Fibroblast of lung (primary cell): Measurements from ENCODE around the gene HRK.

ENCODE experiments used
- EZH2 ChIP-seq: IDR thresholded peaks from 2 replicates; pipeline ENCODE4 v1.5.1; 2012; ENCODE audit warnings: low read length, control low read depth, mild to moderate bottlenecking; ENCODE audit errors: missing control alignments
- TF ChIP-seq, protein P1 (sequence below), 2 donors: IDR thresholded peaks in 1 of 2; conservative IDR thresholded peaks in 1 of 2; 1 replicate in 1 of 2; 2 replicates in 1 of 2; pipeline ENCODE4 v1.5.1; 2011 to 2012; ENCODE audit warnings: low read length in 2 of 2, control low read depth in 1 of 2, inconsistent platforms in 1 of 2, low read depth in 1 of 2, mild to moderate bottlenecking in 1 of 2

DNA sequence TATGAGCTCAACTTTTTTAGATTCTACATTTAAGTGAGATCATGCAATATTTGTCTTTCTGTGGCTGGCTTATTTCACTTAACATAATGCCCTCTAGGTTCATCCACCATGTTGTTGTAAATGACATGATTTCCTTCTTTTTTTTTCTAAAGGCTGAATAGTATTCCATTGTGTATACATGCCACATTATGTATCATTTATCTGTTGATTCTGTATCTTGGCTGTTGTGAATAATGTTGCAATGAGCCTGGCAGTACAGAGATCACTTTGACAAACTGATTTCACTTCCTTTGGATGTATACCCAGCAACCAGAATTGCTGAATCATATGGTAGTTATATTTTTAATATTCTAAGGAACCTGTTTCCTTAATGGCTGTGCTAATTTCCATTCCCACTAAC, 48.6 kb upstream of the HRK start:
- TF ChIP-seq, protein P1, sequence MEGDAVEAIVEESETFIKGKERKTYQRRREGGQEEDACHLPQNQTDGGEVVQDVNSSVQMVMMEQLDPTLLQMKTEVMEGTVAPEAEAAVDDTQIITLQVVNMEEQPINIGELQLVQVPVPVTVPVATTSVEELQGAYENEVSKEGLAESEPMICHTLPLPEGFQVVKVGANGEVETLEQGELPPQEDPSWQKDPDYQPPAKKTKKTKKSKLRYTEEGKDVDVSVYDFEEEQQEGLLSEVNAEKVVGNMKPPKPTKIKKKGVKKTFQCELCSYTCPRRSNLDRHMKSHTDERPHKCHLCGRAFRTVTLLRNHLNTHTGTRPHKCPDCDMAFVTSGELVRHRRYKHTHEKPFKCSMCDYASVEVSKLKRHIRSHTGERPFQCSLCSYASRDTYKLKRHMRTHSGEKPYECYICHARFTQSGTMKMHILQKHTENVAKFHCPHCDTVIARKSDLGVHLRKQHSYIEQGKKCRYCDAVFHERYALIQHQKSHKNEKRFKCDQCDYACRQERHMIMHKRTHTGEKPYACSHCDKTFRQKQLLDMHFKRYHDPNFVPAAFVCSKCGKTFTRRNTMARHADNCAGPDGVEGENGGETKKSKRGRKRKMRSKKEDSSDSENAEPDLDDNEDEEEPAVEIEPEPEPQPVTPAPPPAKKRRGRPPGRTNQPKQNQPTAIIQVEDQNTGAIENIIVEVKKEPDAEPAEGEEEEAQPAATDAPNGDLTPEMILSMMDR (conservative IDR thresholded peaks at IDR 0.05 in 1 of 2, IDR thresholded peaks at IDR 0.05 in 1 of 2; ENCODE audit: low read depth in 1 of 2, low read length in 2 of 2) = no peak
- TF ChIP-seq EZH2 = no peak
